Choroid plexus epithelial cell (primary cell): ENCODE measurements around the gene CHD8.

Experiments
- DNase-seq: peaks from one replicate; pipeline ENCODE4 v3.0.0-alpha.2; 2010; ENCODE audit warnings: low read depth
- H3K4me3 ChIP-seq: 2 replicates; pipeline ENCODE4 v1.5.1; 2011; ENCODE audit warnings: low read depth, mild to moderate bottlenecking, control low read depth, low read length, moderate library complexity
- CTCF ChIP-seq: conservative IDR thresholded peaks from 2 replicates; pipeline ENCODE4 v1.5.1; 2011; ENCODE audit warnings: low read depth, mild to moderate bottlenecking, control low read depth, inconsistent platforms, low read length, moderate library complexity

CHD8 gene

GRCh38 chr14:21385188-21385904, 70.6 kb downstream of the CHD8 start:
- no peak for DNase-seq
- no peak for TF ChIP-seq CTCF
- H3K4me3 ChIP-seq = no peak overlapping the region

GRCh38 chr14:21384494-21384851, 71.5 kb downstream of the CHD8 start:
- DNase-seq = no peak
- H3K4me3 ChIP-seq = peak overlapping the region; percentile 89
- no peak for TF ChIP-seq CTCF

- no peak for TF ChIP-seq CTCF
- peak; percentile 97 for DNase-seq
- H3K4me3 ChIP-seq = peak within 1 kb of the TSS; percentile 89
These were observed 72.0 kb downstream of the CHD8 start, which contains the start of gene SUPT16H for GRCh38 chr14:21383848-21384493. Gene SUPT16H, minus strand, starts transcription at chr14:21384019. Its CDS starts 92 bp downstream, at chr14:21383927.

- peak overlapping the region; percentile 89 for H3K4me3 ChIP-seq
- DNase-seq = peak; percentile 56
- TF ChIP-seq CTCF = no peak
These were observed 72.8 kb downstream of the CHD8 start for GRCh38 chr14:21382886-21383847.

GRCh38 chr14:21382095-21382494, 73.8 kb downstream of the CHD8 start:
- no peak overlapping the region for H3K4me3 ChIP-seq
- no peak for TF ChIP-seq CTCF
- DNase-seq = no peak

- TF ChIP-seq CTCF = no peak
- H3K4me3 ChIP-seq = no peak overlapping the region
- no peak for DNase-seq
These were observed 76.6 kb downstream of the CHD8 start for GRCh38 chr14:21379338-21379737.
